Adrenal gland (tissue), 12 donors: Measurements from ENCODE around the gene IRF2BP2. TPM values are rescaled to one million over a fixed set of nuclear protein-coding genes. Genes with fewer than 3 reads are reported as not detected.
A peak's percentile ranks its signal among the peaks of the same experiment; 100 is the strongest.

Source experiments
- DNase-seq, 7 donors: peaks; one replicate each; pipeline ENCODE4 v3.0.0-alpha.2; 2019 to 2020
- H3K27ac ChIP-seq, 5 donors: fragments of 200-600 bp; sonication (generic) in 4 of 5; 1 replicate in 3 of 5; 2 replicates in 2 of 5; pipeline versions ENCODE4 v1.5.1 to v1.8.0; 2016 to 2020; ENCODE audit warnings: mild to moderate bottlenecking in 1 of 5
- H3K27me3 ChIP-seq: fragments of 200-600 bp; 2 replicates; pipeline ENCODE4 v1.8.0; 2021
- H3K36me3 ChIP-seq, 2 donors: fragments of 200-600 bp; replicated peaks in 1 of 2; 1 replicate in 1 of 2; 2 replicates in 1 of 2; pipeline versions ENCODE4 v1.5.1 to v1.8.0; 2018 to 2022
- H3K4me1 ChIP-seq, 2 donors: fragments of 200-600 bp; replicated peaks in 1 of 2; 1 replicate in 1 of 2; 2 replicates in 1 of 2; pipeline versions ENCODE4 v1.5.1 to v1.8.0; 2018 to 2021
- H3K4me3 ChIP-seq, 4 donors: fragments of 200-600 bp; sonication (generic) in 3 of 4; one replicate each; pipeline ENCODE4 v1.5.1; 2016 to 2018
- H3K9me3 ChIP-seq, 3 donors: fragments of 200-600 bp; sonication (generic) in 1 of 3; replicated peaks in 1 of 3; 1 replicate in 2 of 3; 2 replicates in 1 of 3; pipeline versions ENCODE4 v1.5.1 to v1.8.0; 2016 to 2021
- CTCF ChIP-seq, 6 experiments: fragments of 450-650 bp in 4 of 6; fragments of 200-600 bp in 2 of 6; sonication (generic) in 1 of 6; IDR thresholded peaks; 1 replicate in 5 of 6; 2 replicates in 1 of 6; pipeline versions ENCODE4 v1.5.1 to v1.8.0; 2016 to 2021; ENCODE audit warnings: antibody characterized with exemption in 6 of 6, mild to moderate bottlenecking in 2 of 6, moderate library complexity in 1 of 6
- POLR2A ChIP-seq, 2 donors: fragments of 450-650 bp; IDR thresholded peaks; one replicate each; pipeline ENCODE4 v1.6.1; 2017; ENCODE audit warnings: antibody characterized with exemption in 2 of 2, mild to moderate bottlenecking in 2 of 2, moderate library complexity in 1 of 2
- WGBS, 4 donors: extraction: QIAGEN DNeasy Blood & Tissue Kit in 2 of 4; methylation state at CpG; one replicate each; pipeline versions ENCODE4 v1.1.5 to v1.1.7; 2013 to 2017; 5-methylcytosine and 5-hydroxymethylcytosine counted together
- intact Hi-C, 2 donors: fragments of 100-400 bp; cut with DNase I; formaldehyde crosslinking; loops; one replicate each; pipeline versions ENCODE4 v1.14.1 to v1.15.0; 2022 to 2023
- polyA plus RNA-seq, 3 donors: library from polyadenylated mRNA; stranded (reverse); fragments of 200-250 nt in 2 of 3; fragments of 350-450 nt in 1 of 3; fragmentation: Illumina TruSeq in 1 of 3; extraction: RNeasy Lipid Tissue Mini Kit (QIAGEN cat#74804) in 1 of 3; gene quantifications; one replicate each; pipeline ENCODE4 v1.2.3, GENCODE V29; 2013 to 2014
- total RNA-seq, 9 donors: library from RNA; depleted of rRNA in 4 of 9; stranded (reverse); fragments of >200 nt in 4 of 9; fragments of 120-200 nt in 1 of 9; fragmentation: NEBNext Ultra II Directional in 1 of 9; extraction: Animal tissue kit (Norgen Biotek cat#: 25700) in 1 of 9; gene quantifications; one replicate each; pipeline versions ENCODE4 v1.1.0 to v1.2.4, GENCODE V29; 2013 to 2023
- donor health status: healthy with polysubstance abuse.
- donor health status: Bipolar disorder and iron deficiency.
- donor health status: DM: yes; HTN: yes; CAD: no.
- donor health status: DM: no; HTN: no; CAD: no.
- donor health status: DM: no; HTN: no; CAD: no.
- donor health status: DM: yes; HTN: yes; CAD: no.

The IRF2BP2 gene
- total and polyA plus RNA-seq, 12 donors: 37.5 to 182 (median 84.4) TPM

- Histone ChIP-seq H3K9me3 (no peaks in the 10 kb centered on the region), H3K4me1 (no peaks in the 10 kb centered on the region), H3K36me3 (no peaks in the 10 kb centered on the region), H3K27me3 (no peaks in the 10 kb centered on the region), H3K27ac (no peak overlapping the region), H3K4me3 (no peak overlapping the region)
- intact Hi-C loops: no loop called here
- TF ChIP-seq CTCF (IDR thresholded peaks at IDR 0.05): no peak
- no peak for TF ChIP-seq POLR2A (IDR thresholded peaks at IDR 0.05)
- 72 to 92% (median 91%) methylated on average over 2 of the region's 2 CpGs for WGBS, 4 donors
- DNase-seq: no peak
Observed at GRCh38 chr1:234578087-234578486, 31.9 kb downstream of the IRF2BP2 start.

DNA sequence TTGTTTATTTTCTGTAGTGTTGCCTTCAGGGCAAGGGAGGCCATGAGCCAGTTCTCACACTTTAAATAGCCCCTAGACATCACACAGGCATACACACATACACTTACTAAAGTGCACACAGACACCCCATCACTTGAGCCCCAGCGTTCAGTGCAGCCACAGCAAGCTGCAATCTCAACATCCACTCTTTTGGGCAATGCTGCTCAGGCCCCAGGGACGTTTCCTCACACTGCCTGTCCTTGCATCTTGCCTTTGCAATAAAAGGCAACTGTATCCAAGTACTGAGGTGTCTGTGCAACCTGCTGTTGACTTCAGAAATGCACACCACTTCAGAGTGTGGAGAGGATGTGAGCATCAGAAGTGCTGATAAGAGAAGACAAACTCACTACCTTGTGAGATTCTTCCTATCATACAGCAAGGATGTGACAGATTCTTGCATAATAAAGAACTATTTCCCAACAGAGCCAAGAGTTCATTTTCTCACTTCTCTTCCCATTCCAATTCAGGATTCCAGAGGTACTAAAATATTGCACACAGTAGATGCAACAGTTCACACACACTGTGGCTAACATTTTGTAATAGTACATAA lies 36.2 kb downstream of the IRF2BP2 start:
- H3K27ac ChIP-seq: peak overlapping the region in 2 of 5 donors; percentile 7 to 25
- DNase-seq: no peak
- no peaks in the 10 kb centered on the region for H3K4me1 ChIP-seq
- TF ChIP-seq CTCF (IDR thresholded peaks at IDR 0.05) (no peak), POLR2A (IDR thresholded peaks at IDR 0.05) (no peak)
- 45 to 72% (median 51%) methylated on average over 2 of the region's 2 CpGs for WGBS, 4 donors
- H3K4me3 ChIP-seq: no peak overlapping the region
- H3K9me3 ChIP-seq: no peaks in the 10 kb centered on the region
- no peaks in the 10 kb centered on the region for H3K36me3 ChIP-seq
- intact Hi-C loops: no loop called here
- no peaks in the 10 kb centered on the region for H3K27me3 ChIP-seq

DNA sequence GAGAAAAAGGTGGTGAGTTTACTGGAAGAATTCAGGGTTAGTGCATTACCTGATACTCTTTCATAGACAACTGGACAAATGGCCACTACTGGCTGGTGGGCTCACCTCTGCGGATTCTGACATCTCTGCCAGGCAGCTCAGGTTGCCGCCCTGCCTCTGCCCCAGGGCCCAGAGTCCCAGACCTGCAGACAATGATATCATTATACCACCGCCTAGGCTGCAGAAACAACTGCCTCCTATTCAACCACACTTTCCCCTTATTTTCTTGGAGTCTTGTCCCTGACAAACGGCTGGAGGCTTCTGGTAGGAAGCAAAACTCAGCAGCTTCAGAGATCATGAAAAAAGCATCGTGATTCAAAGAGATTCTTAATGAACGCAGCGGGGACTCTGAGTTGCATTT lies 37.0 kb downstream of the IRF2BP2 start:
- Histone ChIP-seq H3K4me1 (no peaks in the 10 kb centered on the region), H3K27me3 (no peaks in the 10 kb centered on the region), H3K27ac (no peak overlapping the region), H3K4me3 (no peak overlapping the region), H3K36me3 (no peaks in the 10 kb centered on the region), H3K9me3 (no peaks in the 10 kb centered on the region)
- no peak for DNase-seq
- 78 to 89% (median 86%) methylated on average over 7 of the region's 7 CpGs for WGBS, 4 donors
- no peak for TF ChIP-seq POLR2A (IDR thresholded peaks at IDR 0.05)
- no peak for TF ChIP-seq CTCF (IDR thresholded peaks at IDR 0.05)
- intact Hi-C loops: no loop called here

- H3K27ac ChIP-seq: no peak overlapping the region
- H3K9me3 ChIP-seq: no peaks in the 10 kb centered on the region
- H3K27me3 ChIP-seq: no peaks in the 10 kb centered on the region
- no peak for DNase-seq
- no peaks in the 10 kb centered on the region for H3K36me3 ChIP-seq
- H3K4me1 ChIP-seq: no peaks in the 10 kb centered on the region
- WGBS, 4 donors: 75 to 90% (median 83%) methylated on average over 2 of the region's 2 CpGs
- no peak overlapping the region for H3K4me3 ChIP-seq
- TF ChIP-seq POLR2A (IDR thresholded peaks at IDR 0.05) (no peak), CTCF (IDR thresholded peaks at IDR 0.05) (no peak)
- intact Hi-C loops: no loop called here
Observed at GRCh38 chr1:234571702-234572101, 38.3 kb downstream of the IRF2BP2 start.
